ENCODE results near the gene PCNX2. TPM values are rescaled to one million over a fixed set of nuclear protein-coding genes. Genes with fewer than 3 reads are reported as not detected.
"Not testable (repeated sequence)": the region's sequence is repeated elsewhere in the genome, so short reads cannot be mapped to it uniquely, and the experiment has no call there.

The PCNX2 gene
- total RNA-seq, 3 donors from 2014 or later, result 6.0 to 11.3 (median 8.5) TPM

DNA sequence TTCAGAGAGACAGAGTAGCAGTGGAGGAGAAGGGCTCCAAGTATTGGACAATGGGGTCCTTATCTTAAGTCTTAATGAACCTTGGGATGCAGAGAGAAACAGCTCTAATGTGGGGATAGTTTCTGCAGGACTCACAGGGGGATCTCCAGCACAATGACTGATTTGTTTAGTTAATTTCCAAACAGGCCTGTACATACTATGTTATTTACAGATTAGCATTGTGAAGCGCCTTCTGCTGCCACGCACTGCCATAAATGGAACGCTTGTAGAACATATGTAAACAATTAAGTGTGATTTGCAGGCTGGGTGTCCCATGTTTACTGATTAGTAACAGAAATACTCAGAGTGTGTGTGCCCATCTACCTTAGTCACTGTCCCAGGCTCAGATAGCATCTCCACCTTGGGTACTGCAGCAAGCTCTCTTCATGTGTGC is 289.0 kb downstream of the PCNX2 start:
- no peak for DNase-seq
- H3K4me1 ChIP-seq (ENCODE audit: low read depth), result no peaks in the 10 kb centered on the region
- H3K36me3 ChIP-seq (ENCODE audit: low read depth), result no peaks in the 10 kb centered on the region
- no peak for ATAC-seq
- intact Hi-C loops (cut with DNase I, micrococcal nuclease), result no loop called here
- H3K9me3 ChIP-seq, result no peaks in the 10 kb centered on the region
- H3K4me3 ChIP-seq, result no peak overlapping the region
- TF ChIP-seq, protein P1, sequence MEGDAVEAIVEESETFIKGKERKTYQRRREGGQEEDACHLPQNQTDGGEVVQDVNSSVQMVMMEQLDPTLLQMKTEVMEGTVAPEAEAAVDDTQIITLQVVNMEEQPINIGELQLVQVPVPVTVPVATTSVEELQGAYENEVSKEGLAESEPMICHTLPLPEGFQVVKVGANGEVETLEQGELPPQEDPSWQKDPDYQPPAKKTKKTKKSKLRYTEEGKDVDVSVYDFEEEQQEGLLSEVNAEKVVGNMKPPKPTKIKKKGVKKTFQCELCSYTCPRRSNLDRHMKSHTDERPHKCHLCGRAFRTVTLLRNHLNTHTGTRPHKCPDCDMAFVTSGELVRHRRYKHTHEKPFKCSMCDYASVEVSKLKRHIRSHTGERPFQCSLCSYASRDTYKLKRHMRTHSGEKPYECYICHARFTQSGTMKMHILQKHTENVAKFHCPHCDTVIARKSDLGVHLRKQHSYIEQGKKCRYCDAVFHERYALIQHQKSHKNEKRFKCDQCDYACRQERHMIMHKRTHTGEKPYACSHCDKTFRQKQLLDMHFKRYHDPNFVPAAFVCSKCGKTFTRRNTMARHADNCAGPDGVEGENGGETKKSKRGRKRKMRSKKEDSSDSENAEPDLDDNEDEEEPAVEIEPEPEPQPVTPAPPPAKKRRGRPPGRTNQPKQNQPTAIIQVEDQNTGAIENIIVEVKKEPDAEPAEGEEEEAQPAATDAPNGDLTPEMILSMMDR (IDR thresholded peaks at IDR 0.05), result no peak

DNA sequence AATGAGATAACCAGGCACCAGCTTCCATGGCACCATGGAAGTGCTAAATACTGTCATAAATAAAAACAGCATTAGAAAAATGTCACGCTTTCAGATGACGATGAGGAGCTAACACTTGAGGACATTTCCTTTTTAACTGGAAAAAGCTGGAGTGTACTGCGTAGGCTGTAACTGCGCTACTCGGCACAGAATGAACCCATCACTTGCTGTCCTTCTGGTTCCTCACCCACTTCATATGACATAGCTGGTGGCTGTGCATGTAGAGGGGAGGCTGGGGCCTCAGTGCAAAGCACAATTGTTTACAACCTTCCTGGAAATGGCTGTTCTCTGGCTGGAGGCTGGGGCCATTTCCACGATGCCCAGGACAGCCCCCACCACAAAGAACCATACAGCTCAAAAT is 289.4 kb downstream of the PCNX2 start:
- H3K4me1 ChIP-seq (ENCODE audit: low read depth), result no peaks in the 10 kb centered on the region
- TF ChIP-seq, protein P1 (IDR thresholded peaks at IDR 0.05), result no peak
- DNase-seq (no peak), ATAC-seq (no peak)
- no peaks in the 10 kb centered on the region for H3K9me3 ChIP-seq
- no peak overlapping the region for H3K4me3 ChIP-seq
- no peaks in the 10 kb centered on the region for H3K36me3 ChIP-seq (ENCODE audit: low read depth)
- intact Hi-C loops (cut with DNase I, micrococcal nuclease), result no loop called here

DNA sequence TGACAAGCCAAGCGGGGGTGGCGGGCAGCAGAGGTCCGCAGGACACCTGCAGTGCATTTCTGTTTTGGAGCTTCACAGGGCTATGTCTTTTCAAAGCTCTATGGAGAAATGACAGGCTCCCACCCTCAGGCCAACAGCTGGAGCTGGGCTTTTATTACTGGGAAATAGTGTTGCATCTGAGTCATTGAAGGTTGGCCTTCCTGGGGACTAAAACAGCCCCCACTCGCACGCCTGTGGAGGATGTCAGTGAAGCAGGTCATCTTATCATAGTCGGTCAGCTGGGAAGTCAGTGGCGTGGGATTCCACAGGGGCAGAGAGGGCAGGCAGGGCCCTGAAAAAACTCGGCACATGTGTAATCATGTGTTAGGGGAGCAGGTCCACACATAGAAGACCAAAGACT is 289.8 kb downstream of the PCNX2 start:
- TF ChIP-seq, protein P1 (IDR thresholded peaks at IDR 0.05), result no peak
- Histone ChIP-seq H3K36me3 (ENCODE audit: low read depth) (no peaks in the 10 kb centered on the region), H3K4me3 (no peak overlapping the region), H3K9me3 (no peaks in the 10 kb centered on the region), H3K4me1 (ENCODE audit: low read depth) (no peaks in the 10 kb centered on the region)
- DNase-seq (no peak), ATAC-seq (no peak)
- intact Hi-C loops (cut with DNase I, micrococcal nuclease), result no loop called here

DNA sequence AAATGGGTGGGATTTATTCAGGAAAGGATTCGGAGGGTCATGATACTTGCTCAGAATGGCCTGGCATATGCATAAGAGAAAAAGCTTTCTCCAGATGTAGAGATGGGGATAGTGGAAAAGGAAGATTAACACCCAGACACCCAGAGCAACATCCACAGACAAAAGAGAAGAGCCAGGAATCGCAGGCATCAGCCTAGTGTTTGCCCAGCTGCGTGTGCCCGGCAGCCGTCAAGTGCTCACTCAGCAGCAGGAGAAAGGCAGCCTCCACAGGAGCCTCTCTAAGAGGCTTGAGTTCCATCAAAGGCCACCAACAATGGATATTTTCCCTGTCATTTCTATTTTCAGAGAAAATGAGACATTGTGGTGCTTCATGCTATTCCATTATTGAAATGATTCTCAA is 290.4 kb downstream of the PCNX2 start:
- TF ChIP-seq, protein P1 (IDR thresholded peaks at IDR 0.05), result no peak
- Histone ChIP-seq H3K36me3 (ENCODE audit: low read depth) (no peaks in the 10 kb centered on the region), H3K4me3 (no peak overlapping the region), H3K4me1 (ENCODE audit: low read depth) (no peaks in the 10 kb centered on the region), H3K9me3 (no peaks in the 10 kb centered on the region)
- ATAC-seq (no peak), DNase-seq (no peak)
- intact Hi-C loops (cut with DNase I, micrococcal nuclease), result no loop called here

DNA sequence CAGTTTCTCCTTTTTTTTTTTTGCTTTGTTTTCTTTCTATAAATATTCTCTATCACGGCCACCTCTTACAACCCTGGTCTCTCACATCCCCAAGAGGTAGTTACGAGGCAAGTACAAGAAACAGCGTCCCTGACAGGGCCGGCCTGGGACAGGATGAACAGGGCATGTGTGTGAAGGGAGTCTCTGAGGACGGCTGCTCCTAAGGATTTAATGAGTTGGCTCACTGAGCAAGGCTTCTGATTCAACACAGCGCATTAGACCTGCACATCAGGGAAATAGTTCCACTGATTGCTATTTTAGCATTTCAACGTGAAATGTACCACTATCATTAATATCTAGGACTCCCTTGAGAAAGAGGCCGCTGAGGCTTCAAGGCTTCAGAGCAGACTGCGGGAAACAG is 291.1 kb downstream of the PCNX2 start:
- no peak for DNase-seq
- Histone ChIP-seq H3K4me1 (ENCODE audit: low read depth) (no peaks in the 10 kb centered on the region), H3K4me3 (no peak overlapping the region), H3K9me3 (no peaks in the 10 kb centered on the region), H3K36me3 (ENCODE audit: low read depth) (no peaks in the 10 kb centered on the region)
- ATAC-seq, result no peak
- intact Hi-C loops (cut with DNase I, micrococcal nuclease), result no loop called here
- TF ChIP-seq, protein P1 (IDR thresholded peaks at IDR 0.05), result no peak

DNA sequence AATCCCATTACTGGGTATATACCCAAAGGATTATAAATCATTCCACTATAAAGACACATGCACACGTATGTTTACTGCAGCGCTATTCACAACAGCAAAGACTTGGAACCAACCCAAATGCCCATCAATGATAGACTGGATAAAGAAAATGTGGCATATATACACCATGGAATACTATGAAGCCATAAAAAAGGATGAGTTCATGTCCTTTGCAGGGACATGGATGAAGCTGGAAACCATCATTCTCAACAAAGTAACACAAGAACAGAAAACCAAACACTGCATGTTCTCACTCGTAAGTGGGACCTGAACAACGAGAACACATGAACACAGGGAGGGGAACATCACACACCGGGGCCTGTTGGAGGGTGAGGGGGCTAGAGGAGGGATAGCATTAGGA is 291.9 kb downstream of the PCNX2 start:
- intact Hi-C loops (cut with DNase I, micrococcal nuclease); H3K36me3 ChIP-seq (ENCODE audit: low read depth); DNase-seq; H3K4me3 ChIP-seq; ATAC-seq; H3K4me1 ChIP-seq (ENCODE audit: low read depth); H3K9me3 ChIP-seq: not testable (repeated sequence)
